WTC11 (cell line): ENCODE measurements around the gene SIK2.

Source experiments
- CREB1 ChIP-seq: sonication (generic); formaldehyde crosslinking; IDR thresholded peaks from 2 replicates; pipeline ENCODE4 v1.8.0; 2023; ENCODE audit warnings: mild to moderate bottlenecking, missing genetic modification reagents
- IRF1 ChIP-seq: sonication (generic); formaldehyde crosslinking; IDR thresholded peaks from 2 replicates; pipeline ENCODE4 v1.8.0; 2023; ENCODE audit warnings: missing genetic modification reagents
- MAX ChIP-seq: sonication (generic); formaldehyde crosslinking; IDR thresholded peaks from 2 replicates; pipeline ENCODE4 v1.8.0; 2022; ENCODE audit warnings: mild to moderate bottlenecking, missing genetic modification reagents
- MXD4 ChIP-seq: fragments of 250-450 bp; sonication (Bioruptor Pico); IDR thresholded peaks from 2 replicates; pipeline ENCODE4 v1.8.0; 2021; ENCODE audit warnings: mild to moderate bottlenecking, moderate library complexity, borderline replicate concordance
- STAT6 ChIP-seq: sonication (generic); formaldehyde crosslinking; conservative IDR thresholded peaks from 2 replicates; pipeline ENCODE4 v1.8.1; 2023; ENCODE audit warnings: mild to moderate bottlenecking, low read depth, missing genetic modification reagents, moderate library complexity
- TCF7 ChIP-seq: sonication (generic); formaldehyde crosslinking; IDR thresholded peaks from 2 replicates; pipeline ENCODE4 v1.8.0; 2022; ENCODE audit warnings: mild to moderate bottlenecking, low read depth, missing genetic modification reagents, moderate library complexity
- TEAD4 ChIP-seq: sonication (generic); formaldehyde crosslinking; IDR thresholded peaks from 2 replicates; pipeline ENCODE4 v1.8.0; 2022; ENCODE audit warnings: mild to moderate bottlenecking, missing genetic modification reagents
- ZNF263 ChIP-seq: sonication (generic); formaldehyde crosslinking; IDR thresholded peaks from 2 replicates; pipeline ENCODE4 v1.8.1; 2022; ENCODE audit warnings: low read depth, mild to moderate bottlenecking, moderate library complexity, missing genetic modification reagents
- ZNF416 ChIP-seq: fragments of 250-450 bp; sonication (Bioruptor Pico); IDR thresholded peaks from 2 replicates; pipeline ENCODE4 v1.9.0; 2021; ENCODE audit warnings: mild to moderate bottlenecking, inconsistent platforms
- ZNF423 ChIP-seq: fragments of 250-450 bp; sonication (Bioruptor Pico); IDR thresholded peaks from 2 replicates; pipeline ENCODE4 v2.1.2; 2022; ENCODE audit warnings: mild to moderate bottlenecking, moderate library complexity
- ZSCAN18 ChIP-seq: fragments of 250-450 bp; sonication (Bioruptor Pico); IDR thresholded peaks from 2 replicates; pipeline ENCODE4 v2.1.2; 2022; ENCODE audit warnings: mild to moderate bottlenecking, moderate library complexity
- TF ChIP-seq, protein P1 (sequence below): fragments of 200-600 bp; IDR thresholded peaks from 2 replicates; pipeline ENCODE4 v1.8.0; 2022; ENCODE audit warnings: antibody characterized with exemption
- TF ChIP-seq, protein P2 (sequence below): sonication (generic); formaldehyde crosslinking; IDR thresholded peaks from 2 replicates; pipeline ENCODE4 v1.8.1; 2023; ENCODE audit warnings: mild to moderate bottlenecking, missing genetic modification reagents, moderate library complexity
- TF ChIP-seq, protein P3 (sequence below): sonication (generic); formaldehyde crosslinking; IDR thresholded peaks from 2 replicates; pipeline ENCODE4 v1.8.0; 2022; ENCODE audit warnings: mild to moderate bottlenecking, missing genetic modification reagents

DNA sequence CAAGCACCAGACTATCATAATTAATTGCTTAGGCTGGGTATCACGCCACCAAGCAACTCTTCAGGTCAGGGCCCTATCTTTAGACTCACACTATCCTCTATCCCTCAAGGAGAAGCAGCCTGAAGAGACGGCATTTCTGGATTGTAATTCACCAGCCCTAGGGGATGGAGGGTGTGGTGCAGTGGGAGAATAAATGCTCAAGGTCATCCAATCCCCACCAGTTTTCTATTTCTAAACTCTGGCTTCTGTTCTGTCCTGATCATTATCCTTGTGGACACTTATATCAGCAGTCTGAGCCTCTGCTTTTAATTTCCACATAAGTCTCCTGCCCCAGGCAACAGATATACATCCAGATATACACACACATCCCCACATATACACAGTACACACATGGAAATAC lies 13.1 kb upstream of the SIK2 start:
- TF ChIP-seq MXD4 = no peak
- no peak for TF ChIP-seq ZSCAN18
- TF ChIP-seq, protein P1, sequence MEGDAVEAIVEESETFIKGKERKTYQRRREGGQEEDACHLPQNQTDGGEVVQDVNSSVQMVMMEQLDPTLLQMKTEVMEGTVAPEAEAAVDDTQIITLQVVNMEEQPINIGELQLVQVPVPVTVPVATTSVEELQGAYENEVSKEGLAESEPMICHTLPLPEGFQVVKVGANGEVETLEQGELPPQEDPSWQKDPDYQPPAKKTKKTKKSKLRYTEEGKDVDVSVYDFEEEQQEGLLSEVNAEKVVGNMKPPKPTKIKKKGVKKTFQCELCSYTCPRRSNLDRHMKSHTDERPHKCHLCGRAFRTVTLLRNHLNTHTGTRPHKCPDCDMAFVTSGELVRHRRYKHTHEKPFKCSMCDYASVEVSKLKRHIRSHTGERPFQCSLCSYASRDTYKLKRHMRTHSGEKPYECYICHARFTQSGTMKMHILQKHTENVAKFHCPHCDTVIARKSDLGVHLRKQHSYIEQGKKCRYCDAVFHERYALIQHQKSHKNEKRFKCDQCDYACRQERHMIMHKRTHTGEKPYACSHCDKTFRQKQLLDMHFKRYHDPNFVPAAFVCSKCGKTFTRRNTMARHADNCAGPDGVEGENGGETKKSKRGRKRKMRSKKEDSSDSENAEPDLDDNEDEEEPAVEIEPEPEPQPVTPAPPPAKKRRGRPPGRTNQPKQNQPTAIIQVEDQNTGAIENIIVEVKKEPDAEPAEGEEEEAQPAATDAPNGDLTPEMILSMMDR = no peak
- TF ChIP-seq IRF1 (CRISPR knock-in tag) = no peak
- no peak for TF ChIP-seq CREB1 (CRISPR knock-in tag)
- no peak for TF ChIP-seq TCF7
- no peak for TF ChIP-seq MAX (CRISPR knock-in tag)
- TF ChIP-seq, protein P2, sequence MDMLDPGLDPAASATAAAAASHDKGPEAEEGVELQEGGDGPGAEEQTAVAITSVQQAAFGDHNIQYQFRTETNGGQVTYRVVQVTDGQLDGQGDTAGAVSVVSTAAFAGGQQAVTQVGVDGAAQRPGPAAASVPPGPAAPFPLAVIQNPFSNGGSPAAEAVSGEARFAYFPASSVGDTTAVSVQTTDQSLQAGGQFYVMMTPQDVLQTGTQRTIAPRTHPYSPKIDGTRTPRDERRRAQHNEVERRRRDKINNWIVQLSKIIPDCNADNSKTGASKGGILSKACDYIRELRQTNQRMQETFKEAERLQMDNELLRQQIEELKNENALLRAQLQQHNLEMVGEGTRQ (CRISPR knock-in tag) = no peak
- no peak for TF ChIP-seq ZNF423 (CRISPR knock-in tag)
- TF ChIP-seq TEAD4 (CRISPR knock-in tag) = no peak
- TF ChIP-seq, protein P3, sequence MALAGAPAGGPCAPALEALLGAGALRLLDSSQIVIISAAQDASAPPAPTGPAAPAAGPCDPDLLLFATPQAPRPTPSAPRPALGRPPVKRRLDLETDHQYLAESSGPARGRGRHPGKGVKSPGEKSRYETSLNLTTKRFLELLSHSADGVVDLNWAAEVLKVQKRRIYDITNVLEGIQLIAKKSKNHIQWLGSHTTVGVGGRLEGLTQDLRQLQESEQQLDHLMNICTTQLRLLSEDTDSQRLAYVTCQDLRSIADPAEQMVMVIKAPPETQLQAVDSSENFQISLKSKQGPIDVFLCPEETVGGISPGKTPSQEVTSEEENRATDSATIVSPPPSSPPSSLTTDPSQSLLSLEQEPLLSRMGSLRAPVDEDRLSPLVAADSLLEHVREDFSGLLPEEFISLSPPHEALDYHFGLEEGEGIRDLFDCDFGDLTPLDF (CRISPR knock-in tag) = no peak
- no peak for TF ChIP-seq STAT6
- no peak for TF ChIP-seq ZNF263
- no peak for TF ChIP-seq ZNF416
